GM23338 (cell line): ENCODE measurements around the gene CSF1R.

Experiments used
- CTCF ChIP-seq, 2 experiments: fragments of 200-600 bp in 1 of 2; sonication (generic) in 1 of 2; conservative IDR thresholded peaks; 2 replicates each; pipeline versions ENCODE4 v1.5.1 to v1.6.1; 2016 to 2017; ENCODE audit warnings: antibody characterized with exemption in 2 of 2, low read depth in 2 of 2, mild to moderate bottlenecking in 2 of 2, moderate library complexity in 1 of 2
- EZH2 ChIP-seq: fragments of 200-600 bp; sonication (generic); IDR thresholded peaks from one replicate; pipeline ENCODE4 v1.8.0; 2017; ENCODE audit warnings: antibody characterized with exemption, mild to moderate bottlenecking, low read depth; ENCODE audit not compliant: unreplicated experiment
- EZH2phosphoT487 ChIP-seq: fragments of 200-600 bp; sonication (generic); IDR thresholded peaks from one replicate; pipeline ENCODE4 v1.8.1; 2018; ENCODE audit warnings: antibody characterized with exemption; ENCODE audit not compliant: unreplicated experiment
- JUNB ChIP-seq: IDR thresholded peaks from one replicate; pipeline ENCODE4 v1.6.1; 2016; ENCODE audit warnings: antibody characterized with exemption; ENCODE audit not compliant: unreplicated experiment
- POLR2AphosphoS5 ChIP-seq: IDR thresholded peaks from 2 replicates; pipeline ENCODE4 v1.6.1; 2016; ENCODE audit warnings: antibody characterized with exemption, low read depth
- REST ChIP-seq: IDR thresholded peaks from one replicate; pipeline ENCODE4 v1.6.1; 2018; ENCODE audit warnings: antibody characterized with exemption; ENCODE audit not compliant: unreplicated experiment
- ZNF331 ChIP-seq: fragments of 250-450 bp; sonication (Bioruptor Pico); IDR thresholded peaks from 2 replicates; pipeline ENCODE4 v1.5.0; 2020; ENCODE audit warnings: low read depth, mild to moderate bottlenecking, moderate library complexity

GRCh38 chr5:150126199-150126920, 40.0 kb upstream of the CSF1R start:
- no peak for TF ChIP-seq CTCF (conservative IDR thresholded peaks at IDR 0.05; ENCODE audit: low read depth in 2 of 2)
- no peak for TF ChIP-seq POLR2AphosphoS5
- no peak for TF ChIP-seq REST
- no peak for TF ChIP-seq EZH2
- no peak for TF ChIP-seq ZNF331 (CRISPR knock-in tag)
- TF ChIP-seq EZH2phosphoT487: no peak
- no peak for TF ChIP-seq JUNB
